Measurements from ENCODE around the gene DDOST. TPM values are rescaled to one million over a fixed set of nuclear protein-coding genes. Genes with fewer than 3 reads are reported as not detected.

Gene DDOST
- polyA plus RNA-seq, 1 donor (not counting 4 experiments of a cell fraction or from before 2014, with no cell fraction given) = 263 TPM

DNA sequence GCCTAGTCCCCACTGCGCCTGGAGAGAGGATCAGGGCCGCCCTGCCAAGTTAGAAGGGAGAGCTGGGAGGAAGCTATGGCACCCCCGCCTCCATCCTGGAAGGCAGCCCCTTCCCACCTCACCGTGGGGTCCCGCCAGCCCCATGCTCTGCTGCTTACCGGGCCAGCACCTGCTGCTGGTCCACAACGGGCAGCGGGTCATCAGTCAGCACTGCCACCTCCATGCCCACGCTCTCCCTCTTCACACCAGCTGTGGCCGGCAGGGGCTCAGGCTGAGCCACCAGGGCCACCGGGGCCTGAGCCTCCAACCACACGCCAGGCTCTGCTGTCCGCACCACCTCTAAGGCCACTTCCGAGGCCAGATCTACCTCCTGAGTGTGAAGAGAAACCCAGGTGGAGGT, 23.5 kb upstream of the DDOST start:
- no peak for DNase-seq (ENCODE audit: low read depth, low spot score)
- Histone ChIP-seq H2AFZ (ENCODE audit: control insufficient read depth, low read length) (no peak overlapping the region), H3K79me2 (ENCODE audit: control insufficient read depth, insufficient read depth, low read length) (no peaks in the 10 kb centered on the region), H3K4me2 (ENCODE audit: control insufficient read depth, extremely low read depth, insufficient read depth, low read depth, low read length) (no peak overlapping the region), H3K9ac (ENCODE audit: control insufficient read depth, extremely low read depth, insufficient read depth, low read length) (no peak overlapping the region), H3K27me3 (ENCODE audit: control insufficient read depth, extremely low read depth, insufficient read depth, low read length) (no peaks in the 10 kb centered on the region), H3K4me3 (ENCODE audit: control insufficient read depth in 2 of 3, extremely low read depth in 1 of 3, insufficient read depth in 2 of 3, low read depth in 1 of 3, low read length in 3 of 3) (no peak overlapping the region), H3K9me1 (ENCODE audit: control insufficient read depth, extremely low read depth, insufficient read depth, low read length) (no peaks in the 10 kb centered on the region), H3K4me1 (ENCODE audit: control insufficient read depth, extremely low read depth, insufficient read depth, low read length) (no peaks in the 10 kb centered on the region), H4K20me1 (ENCODE audit: control insufficient read depth, extremely low read depth, insufficient read depth, low read length) (no peaks in the 10 kb centered on the region), H3K9me3 (ENCODE audit: control insufficient read depth, low read depth, low read length) (no peaks in the 10 kb centered on the region), H3K27ac (ENCODE audit: control insufficient read depth, insufficient read depth, low read length) (no peak overlapping the region), H3K36me3 (ENCODE audit: control insufficient read depth in 2 of 2, extremely low read depth in 1 of 2, insufficient read depth in 2 of 2, low read length in 2 of 2) (peaks cover 0 to 16% of the 10 kb centered on the region in 2 experiments)
- no peak for FAIRE-seq
- TF ChIP-seq, protein P1, sequence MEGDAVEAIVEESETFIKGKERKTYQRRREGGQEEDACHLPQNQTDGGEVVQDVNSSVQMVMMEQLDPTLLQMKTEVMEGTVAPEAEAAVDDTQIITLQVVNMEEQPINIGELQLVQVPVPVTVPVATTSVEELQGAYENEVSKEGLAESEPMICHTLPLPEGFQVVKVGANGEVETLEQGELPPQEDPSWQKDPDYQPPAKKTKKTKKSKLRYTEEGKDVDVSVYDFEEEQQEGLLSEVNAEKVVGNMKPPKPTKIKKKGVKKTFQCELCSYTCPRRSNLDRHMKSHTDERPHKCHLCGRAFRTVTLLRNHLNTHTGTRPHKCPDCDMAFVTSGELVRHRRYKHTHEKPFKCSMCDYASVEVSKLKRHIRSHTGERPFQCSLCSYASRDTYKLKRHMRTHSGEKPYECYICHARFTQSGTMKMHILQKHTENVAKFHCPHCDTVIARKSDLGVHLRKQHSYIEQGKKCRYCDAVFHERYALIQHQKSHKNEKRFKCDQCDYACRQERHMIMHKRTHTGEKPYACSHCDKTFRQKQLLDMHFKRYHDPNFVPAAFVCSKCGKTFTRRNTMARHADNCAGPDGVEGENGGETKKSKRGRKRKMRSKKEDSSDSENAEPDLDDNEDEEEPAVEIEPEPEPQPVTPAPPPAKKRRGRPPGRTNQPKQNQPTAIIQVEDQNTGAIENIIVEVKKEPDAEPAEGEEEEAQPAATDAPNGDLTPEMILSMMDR (optimal IDR thresholded peaks at IDR 0.05 in 1 of 3, IDR thresholded peaks at IDR 0.05 in 1 of 3, conservative IDR thresholded peaks at IDR 0.05 in 1 of 3; ENCODE audit: extremely low read depth in 1 of 3, insufficient read depth in 2 of 3, low read length in 3 of 3) = no peak
- TF ChIP-seq EZH2 (IDR thresholded peaks at IDR 0.05; ENCODE audit: low read length) = no peak
- dilution Hi-C loops (cut with MboI; ENCODE audit: extremely low pct_ligation_motif_present, low sequenced_read_pairs) = no loop called here

- H3K4me3 ChIP-seq (ENCODE audit: control insufficient read depth in 2 of 3, extremely low read depth in 1 of 3, insufficient read depth in 2 of 3, low read depth in 1 of 3, low read length in 3 of 3) = no peak overlapping the region
- no peak overlapping the region for H3K27ac ChIP-seq (ENCODE audit: control insufficient read depth, insufficient read depth, low read length)
These were observed 23.0 kb upstream of the DDOST start for GRCh38 chr1:20684050-20684620.

More at GRCh38 chr1:20684050-20684620, 23.0 kb upstream of the DDOST start:
- Histone ChIP-seq H3K9me3 (ENCODE audit: control insufficient read depth, low read depth, low read length) (no peaks in the 10 kb centered on the region), H3K27me3 (ENCODE audit: control insufficient read depth, extremely low read depth, insufficient read depth, low read length) (no peaks in the 10 kb centered on the region), H3K9me1 (ENCODE audit: control insufficient read depth, extremely low read depth, insufficient read depth, low read length) (no peaks in the 10 kb centered on the region), H4K20me1 (ENCODE audit: control insufficient read depth, extremely low read depth, insufficient read depth, low read length) (no peaks in the 10 kb centered on the region), H3K4me1 (ENCODE audit: control insufficient read depth, extremely low read depth, insufficient read depth, low read length) (no peaks in the 10 kb centered on the region), H3K79me2 (ENCODE audit: control insufficient read depth, insufficient read depth, low read length) (no peaks in the 10 kb centered on the region), H3K36me3 (ENCODE audit: control insufficient read depth in 2 of 2, extremely low read depth in 1 of 2, insufficient read depth in 2 of 2, low read length in 2 of 2) (peaks cover 0 to 16% of the 10 kb centered on the region in 2 experiments), H3K9ac (ENCODE audit: control insufficient read depth, extremely low read depth, insufficient read depth, low read length) (no peak overlapping the region), H3K4me2 (ENCODE audit: control insufficient read depth, extremely low read depth, insufficient read depth, low read depth, low read length) (no peak overlapping the region), H2AFZ (ENCODE audit: control insufficient read depth, low read length) (no peak overlapping the region)
- TF ChIP-seq, protein P1 (optimal IDR thresholded peaks at IDR 0.05 in 1 of 3, IDR thresholded peaks at IDR 0.05 in 1 of 3, conservative IDR thresholded peaks at IDR 0.05 in 1 of 3; ENCODE audit: extremely low read depth in 1 of 3, insufficient read depth in 2 of 3, low read length in 3 of 3) = no peak
- TF ChIP-seq EZH2 (IDR thresholded peaks at IDR 0.05; ENCODE audit: low read length) = no peak
- dilution Hi-C loops (cut with MboI; ENCODE audit: extremely low pct_ligation_motif_present, low sequenced_read_pairs) = no loop called here
- DNase-seq (ENCODE audit: low read depth, low spot score) = no peak
- no peak for FAIRE-seq

Measured in keratinocyte (primary cell).